Right hindlimb (tissue), 1 donor: ENCODE results near the gene PAIP2B.
"Not testable (repeated sequence)": the region's sequence is repeated elsewhere in the genome, so short reads cannot be mapped to it uniquely, and the experiment has no call there.

Experiments used
- DNase-seq: peaks from one replicate; pipeline ENCODE4 v3.0.0-alpha.2; 2018

PAIP2B gene

GRCh38 chr2:71215447-71215846 is 11.5 kb downstream of the PAIP2B start:
- no peak for DNase-seq

- DNase-seq, result no peak
These were observed 14.6 kb downstream of the PAIP2B start for GRCh38 chr2:71212336-71212735.

GRCh38 chr2:71210292-71210691 is 16.6 kb downstream of the PAIP2B start:
- no peak for DNase-seq

GRCh38 chr2:71208756-71209155 is 18.1 kb downstream of the PAIP2B start:
- no peak for DNase-seq

GRCh38 chr2:71207601-71208000 is 19.3 kb downstream of the PAIP2B start:
- no peak for DNase-seq

GRCh38 chr2:71206271-71206670 is 20.6 kb downstream of the PAIP2B start:
- DNase-seq, result no peak

GRCh38 chr2:71191570-71191943 is 35.3 kb downstream of the PAIP2B start:
- DNase-seq, result no peak

- DNase-seq, result no peak
These were observed 36.0 kb downstream of the PAIP2B start for GRCh38 chr2:71190656-71191569.

- DNase-seq, result no peak
These were observed 39.3 kb downstream of the PAIP2B start for GRCh38 chr2:71187589-71187988.

- no peak for DNase-seq
These were observed 39.9 kb downstream of the PAIP2B start for GRCh38 chr2:71186973-71187372.

GRCh38 chr2:71183306-71184115 is 43.4 kb downstream of the PAIP2B start:
- not testable (repeated sequence) for DNase-seq

GRCh38 chr2:71181316-71181715 is 45.6 kb downstream of the PAIP2B start:
- DNase-seq, result no peak

GRCh38 chr2:71178836-71179235 is 48.1 kb downstream of the PAIP2B start:
- not testable (repeated sequence) for DNase-seq

GRCh38 chr2:71174207-71174606 is 52.7 kb downstream of the PAIP2B start:
- DNase-seq, result no peak

GRCh38 chr2:71173096-71173495 is 53.8 kb downstream of the PAIP2B start:
- no peak for DNase-seq

GRCh38 chr2:71166812-71167211 is 60.1 kb downstream of the PAIP2B start:
- DNase-seq, result no peak

GRCh38 chr2:71157124-71157793 is 69.6 kb downstream of the PAIP2B start:
- DNase-seq, result peak; percentile 46

GRCh38 chr2:71156573-71156972 is 70.3 kb downstream of the PAIP2B start:
- peak; percentile 50 for DNase-seq

GRCh38 chr2:71155846-71156245 is 71.1 kb downstream of the PAIP2B start:
- DNase-seq, result no peak

- no peak for DNase-seq
These were observed 72.1 kb downstream of the PAIP2B start for GRCh38 chr2:71154798-71155197.

GRCh38 chr2:71154279-71154678 is 72.6 kb downstream of the PAIP2B start:
- no peak for DNase-seq

GRCh38 chr2:71153585-71154224 is 73.2 kb downstream of the PAIP2B start:
- DNase-seq, result no peak

- DNase-seq, result no peak
These were observed 75.3 kb downstream of the PAIP2B start for GRCh38 chr2:71151620-71152019.
